HG02571 (cell line): Measurements from ENCODE around the gene MTCH1.

ENCODE experiments used
- ATAC-seq: cut with Tn5 transposase; IDR thresholded peaks from one replicate; pipeline ENCODE4 v1.9.1; 2021; ENCODE audit warnings: mild to moderate bottlenecking, moderate library complexity; ENCODE audit not compliant: unreplicated experiment

Gene MTCH1

GRCh38 chr6:36973190-36973589 is 12.8 kb downstream of the MTCH1 start:
- no peak for ATAC-seq

- no peak for ATAC-seq
Observed at GRCh38 chr6:36971921-36972673, 13.9 kb downstream of the MTCH1 start.

- no peak for ATAC-seq
Observed at GRCh38 chr6:36970892-36971842, 14.8 kb downstream of the MTCH1 start.

- no peak for ATAC-seq
Observed at GRCh38 chr6:36969988-36970891, 15.8 kb downstream of the MTCH1 start.

GRCh38 chr6:36969240-36969691 is 16.7 kb downstream of the MTCH1 start:
- ATAC-seq: no peak

- no peak for ATAC-seq
Observed at GRCh38 chr6:36968266-36968977, 17.6 kb downstream of the MTCH1 start.

- no peak for ATAC-seq
Observed at GRCh38 chr6:36967757-36968156, 18.2 kb downstream of the MTCH1 start.

- no peak for ATAC-seq
Observed at GRCh38 chr6:36967301-36967700, 18.7 kb downstream of the MTCH1 start.

- no peak for ATAC-seq
Observed at GRCh38 chr6:36964908-36965307, 21.1 kb downstream of the MTCH1 start.

GRCh38 chr6:36964349-36964748 is 21.6 kb downstream of the MTCH1 start:
- no peak for ATAC-seq

- ATAC-seq: no peak
Observed at GRCh38 chr6:36963451-36964290, 22.3 kb downstream of the MTCH1 start.

- ATAC-seq: no peak
Observed at GRCh38 chr6:36962874-36963273, 23.1 kb downstream of the MTCH1 start.

- no peak for ATAC-seq
Observed at GRCh38 chr6:36961441-36962435, 24.3 kb downstream of the MTCH1 start.

- no peak for ATAC-seq
Observed at GRCh38 chr6:36959555-36960250, 26.3 kb downstream of the MTCH1 start.

- no peak for ATAC-seq
Observed at GRCh38 chr6:36958775-36959554, 27.0 kb downstream of the MTCH1 start.

- no peak for ATAC-seq
Observed at GRCh38 chr6:36957773-36958271, 28.2 kb downstream of the MTCH1 start.

GRCh38 chr6:36956446-36956820 is 29.6 kb downstream of the MTCH1 start:
- no peak for ATAC-seq
